Measurements from ENCODE around the gene C10orf71. TPM values are rescaled to one million over a fixed set of nuclear protein-coding genes. Genes with fewer than 3 reads are reported as not detected.

The C10orf71 gene
- total RNA-seq, 1 experiment from 2014 or later = not detected

GRCh38 chr10:49270565-49270964 lies 28.4 kb upstream of the C10orf71 start:
- BruUV-seq (replicated peaks) = no TSS peak
- DNase-seq (ENCODE audit: low spot score) = no peak

GRCh38 chr10:49271346-49271745 lies 27.6 kb upstream of the C10orf71 start:
- BruUV-seq (replicated peaks) = no TSS peak
- no peak for TF ChIP-seq CTCF (conservative IDR thresholded peaks at IDR 0.05; ENCODE audit: low read depth, low read length)
- TF ChIP-seq EZH2 (IDR thresholded peaks at IDR 0.05; ENCODE audit: borderline replicate concordance, low read depth, low read length, poor library complexity, severe bottlenecking) = no peak
- no peak for DNase-seq (ENCODE audit: low spot score)
- peaks cover 13% of the 10 kb centered on the region for H3K27me3 ChIP-seq (replicated peaks; ENCODE audit: insufficient read depth, low read depth, low read length, poor library complexity)
- CTCF ChIA-PET = interaction anchor here (0.6 kb wide), 1 partner anchor 663 kb away, joined by 3 read pairs; no protein-coding TSS in a partner anchor
- H3K27ac ChIP-seq (ENCODE audit: low read depth, low read length, poor library complexity, severe bottlenecking) = no peak overlapping the region
- H3K9me3 ChIP-seq (ENCODE audit: low read depth, low read length, poor library complexity, severe bottlenecking) = no peaks in the 10 kb centered on the region
- POLR2A ChIA-PET (ENCODE audit: low non-redundant PET) = no interaction called here
- no peaks in the 10 kb centered on the region for H3K36me3 ChIP-seq (ENCODE audit: insufficient read depth, low read length, poor library complexity, severe bottlenecking)
- intact Hi-C loops (cut with micrococcal nuclease; ENCODE audit: unreplicated experiment) = no loop called here
- no peaks in the 10 kb centered on the region for H3K4me1 ChIP-seq (ENCODE audit: insufficient read depth, low read length, poor library complexity, severe bottlenecking)
- no peak overlapping the region for H3K4me3 ChIP-seq (ENCODE audit: low read depth, low read length, poor library complexity, severe bottlenecking)

More at GRCh38 chr10:49270565-49270964, 28.4 kb upstream of the C10orf71 start:
- intact Hi-C loops (cut with micrococcal nuclease; ENCODE audit: unreplicated experiment) = no loop called here
- ChIA-PET POLR2A (ENCODE audit: low non-redundant PET) (no interaction called here), CTCF (interaction anchor here (0.6 kb wide), 1 partner anchor 662 kb away, joined by 3 read pairs; no protein-coding TSS in a partner anchor)
- Histone ChIP-seq H3K36me3 (ENCODE audit: insufficient read depth, low read length, poor library complexity, severe bottlenecking) (no peaks in the 10 kb centered on the region), H3K27me3 (replicated peaks; ENCODE audit: insufficient read depth, low read depth, low read length, poor library complexity) (peaks cover 11% of the 10 kb centered on the region), H3K27ac (ENCODE audit: low read depth, low read length, poor library complexity, severe bottlenecking) (no peak overlapping the region), H3K4me3 (ENCODE audit: low read depth, low read length, poor library complexity, severe bottlenecking) (no peak overlapping the region), H3K4me1 (ENCODE audit: insufficient read depth, low read length, poor library complexity, severe bottlenecking) (no peaks in the 10 kb centered on the region), H3K9me3 (ENCODE audit: low read depth, low read length, poor library complexity, severe bottlenecking) (peaks cover 6% of the 10 kb centered on the region)
- TF ChIP-seq EZH2 (IDR thresholded peaks at IDR 0.05; ENCODE audit: borderline replicate concordance, low read depth, low read length, poor library complexity, severe bottlenecking) (no peak), CTCF (conservative IDR thresholded peaks at IDR 0.05; ENCODE audit: low read depth, low read length) (no peak)

- intact Hi-C loops (cut with micrococcal nuclease; ENCODE audit: unreplicated experiment) = no loop called here
- Histone ChIP-seq H3K36me3 (ENCODE audit: insufficient read depth, low read length, poor library complexity, severe bottlenecking) (no peaks in the 10 kb centered on the region), H3K27ac (ENCODE audit: low read depth, low read length, poor library complexity, severe bottlenecking) (no peak overlapping the region), H3K9me3 (ENCODE audit: low read depth, low read length, poor library complexity, severe bottlenecking) (no peaks in the 10 kb centered on the region), H3K4me1 (ENCODE audit: insufficient read depth, low read length, poor library complexity, severe bottlenecking) (no peaks in the 10 kb centered on the region), H3K4me3 (ENCODE audit: low read depth, low read length, poor library complexity, severe bottlenecking) (no peak overlapping the region), H3K27me3 (replicated peaks; ENCODE audit: insufficient read depth, low read depth, low read length, poor library complexity) (peaks cover 13% of the 10 kb centered on the region)
- ChIA-PET CTCF (no interaction called here), POLR2A (ENCODE audit: low non-redundant PET) (no interaction called here)
- TF ChIP-seq EZH2 (IDR thresholded peaks at IDR 0.05; ENCODE audit: borderline replicate concordance, low read depth, low read length, poor library complexity, severe bottlenecking) (no peak), CTCF (conservative IDR thresholded peaks at IDR 0.05; ENCODE audit: low read depth, low read length) (no peak)
- no TSS peak for BruUV-seq (replicated peaks)
- no peak for DNase-seq (ENCODE audit: low spot score)
Measured at GRCh38 chr10:49272251-49273081, 26.5 kb upstream of the C10orf71 start.
